GM18526 (cell line): Measurements from ENCODE around the gene VDR.
A peak's percentile ranks its signal among the peaks of the same experiment; 100 is the strongest.

ENCODE experiments used
- POLR2A ChIP-seq: IDR thresholded peaks from 3 replicates; pipeline ENCODE4 v1.6.1; 2011; ENCODE audit not compliant: insufficient read length; ENCODE audit errors: extremely low read depth

VDR gene

DNA sequence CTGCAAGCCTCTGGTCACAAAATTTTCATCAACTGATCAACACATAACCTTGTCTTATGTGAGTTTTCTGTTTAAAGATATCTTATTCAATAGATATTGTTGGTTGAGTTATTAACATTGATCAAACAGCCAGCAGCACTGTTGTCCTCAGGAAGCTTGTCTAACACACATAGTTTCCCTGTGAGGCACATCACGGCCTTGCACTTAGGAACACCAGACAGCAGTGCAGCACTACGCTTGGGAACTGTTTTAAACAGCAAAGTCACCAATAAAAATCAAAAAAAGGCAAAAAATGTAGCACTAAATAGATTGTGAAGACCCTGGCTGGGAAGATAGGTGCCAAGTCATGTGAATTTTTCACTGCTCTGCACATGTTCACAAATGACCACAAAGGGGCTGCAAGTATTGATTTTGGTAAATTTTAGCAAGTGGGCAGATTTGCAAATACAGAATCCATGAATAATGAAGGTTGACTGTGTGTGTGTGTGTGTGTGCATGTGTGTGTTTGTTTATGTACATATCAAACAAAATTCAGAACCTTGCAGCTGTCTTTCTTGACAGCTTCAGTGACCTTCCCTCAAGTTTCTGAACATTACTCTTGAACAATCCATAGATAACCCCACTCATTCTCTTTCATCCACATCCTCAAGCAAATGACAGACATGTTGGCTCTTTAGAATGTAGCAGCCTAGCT, 28.9 kb downstream of the VDR start:
- no peak for TF ChIP-seq POLR2A

- no peak for TF ChIP-seq POLR2A
These were observed 30.5 kb downstream of the VDR start for GRCh38 chr12:47874316-47874715.

DNA sequence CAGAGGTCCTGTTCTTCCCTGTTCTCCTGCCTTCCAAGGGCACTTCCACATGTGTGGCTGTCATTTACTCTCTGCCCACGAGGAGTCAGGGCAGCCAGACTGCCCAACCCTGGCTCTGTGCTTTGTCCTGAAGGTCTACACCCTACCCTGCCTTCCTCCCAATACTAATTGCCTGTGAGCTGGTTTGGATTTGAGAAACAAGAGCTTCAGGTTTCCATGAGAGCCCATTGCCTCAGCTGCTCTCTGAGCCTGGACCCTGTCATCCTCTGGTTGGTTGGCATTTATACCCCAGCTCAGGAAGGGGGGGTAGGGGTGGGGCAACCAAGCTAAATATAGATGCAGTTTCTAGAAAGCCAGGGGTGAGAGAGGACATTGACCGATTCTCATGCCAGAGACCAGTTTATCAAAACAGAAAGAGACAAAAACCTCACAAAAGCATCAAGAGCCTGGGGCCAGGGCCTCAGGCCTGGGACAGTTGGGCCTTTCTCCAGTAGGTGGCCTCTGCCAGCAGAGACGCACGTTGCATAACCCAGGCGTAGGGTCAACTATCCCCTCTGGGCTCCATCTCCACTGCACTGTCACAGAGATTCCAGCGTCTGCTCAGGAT, 34.5 kb downstream of the VDR start:
- TF ChIP-seq POLR2A: peak; percentile 21

- TF ChIP-seq POLR2A: no peak
These were observed 36.2 kb downstream of the VDR start for GRCh38 chr12:47868552-47869031.

- no peak for TF ChIP-seq POLR2A
These were observed 36.8 kb downstream of the VDR start for GRCh38 chr12:47868041-47868440.

- TF ChIP-seq POLR2A: no peak
These were observed 37.3 kb downstream of the VDR start for GRCh38 chr12:47867495-47867941.

DNA sequence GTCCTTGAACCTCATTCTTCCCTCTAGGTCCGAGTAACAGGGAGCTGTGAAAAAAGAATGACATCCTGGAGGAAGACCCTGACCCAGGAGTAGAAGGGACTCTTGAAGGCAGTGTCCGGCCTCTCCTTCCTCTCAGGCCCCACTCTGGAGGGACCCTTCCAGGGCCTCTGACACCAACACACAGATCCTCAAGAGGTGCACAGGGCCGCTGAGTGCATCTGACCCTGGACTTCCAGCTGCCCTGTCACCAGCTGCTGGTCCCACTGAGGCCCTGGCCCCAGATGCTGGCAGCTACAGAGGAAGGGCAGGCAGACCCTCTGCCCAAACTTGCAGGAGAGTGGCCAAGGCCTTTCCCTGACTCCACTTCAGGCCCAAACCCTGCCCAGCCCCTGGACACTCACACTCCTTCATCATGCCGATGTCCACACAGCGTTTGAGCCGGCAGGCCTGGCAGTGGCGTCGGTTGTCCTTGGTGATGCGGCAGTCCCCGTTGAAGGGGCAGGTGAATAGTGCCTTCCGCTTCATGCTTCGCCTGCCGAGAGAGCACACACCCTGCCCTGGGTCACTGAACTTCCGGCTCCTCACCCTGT, 40.1 kb downstream of the VDR start:
- TF ChIP-seq POLR2A: no peak

DNA sequence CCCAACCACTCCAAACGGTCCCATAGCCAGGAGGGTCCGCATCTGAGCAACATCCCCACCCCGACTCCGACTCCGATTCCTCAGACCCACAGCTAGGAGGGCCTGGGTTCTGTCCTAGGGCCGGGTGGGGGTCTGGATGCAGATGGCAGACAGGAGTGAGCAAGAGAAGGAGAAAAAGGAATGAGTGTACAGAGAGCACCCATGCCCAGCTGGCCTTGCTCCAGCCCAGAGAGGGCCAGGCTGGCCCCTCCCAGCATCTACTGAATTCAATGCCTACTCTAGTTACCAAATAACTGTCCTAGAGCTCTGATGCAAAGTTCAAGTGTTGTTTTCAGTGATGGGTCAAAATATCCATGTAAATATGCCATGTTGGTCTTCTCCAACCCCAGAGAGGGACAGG, 40.8 kb downstream of the VDR start:
- no peak for TF ChIP-seq POLR2A

- no peak for TF ChIP-seq POLR2A
These were observed 41.3 kb downstream of the VDR start for GRCh38 chr12:47863467-47863866.

DNA sequence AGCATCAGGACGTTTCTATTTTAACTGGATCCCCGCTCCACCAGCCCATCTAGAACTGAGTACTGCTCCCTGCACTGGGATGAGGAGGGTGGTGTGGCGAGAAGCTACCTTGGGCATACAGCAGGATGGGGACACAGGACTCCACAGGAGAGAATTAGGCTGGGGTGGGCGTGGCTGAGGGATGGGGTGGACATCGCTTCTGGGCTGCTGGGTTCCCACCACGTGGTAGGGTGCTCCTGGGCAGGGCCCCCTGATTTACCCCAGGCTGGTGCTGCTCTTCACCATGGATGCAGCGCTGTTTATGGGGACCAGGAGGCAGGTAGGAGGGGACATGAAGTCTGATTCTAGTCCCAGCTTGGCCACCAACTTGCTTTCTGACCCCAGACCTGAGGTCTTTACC, 41.9 kb downstream of the VDR start:
- no peak for TF ChIP-seq POLR2A

DNA sequence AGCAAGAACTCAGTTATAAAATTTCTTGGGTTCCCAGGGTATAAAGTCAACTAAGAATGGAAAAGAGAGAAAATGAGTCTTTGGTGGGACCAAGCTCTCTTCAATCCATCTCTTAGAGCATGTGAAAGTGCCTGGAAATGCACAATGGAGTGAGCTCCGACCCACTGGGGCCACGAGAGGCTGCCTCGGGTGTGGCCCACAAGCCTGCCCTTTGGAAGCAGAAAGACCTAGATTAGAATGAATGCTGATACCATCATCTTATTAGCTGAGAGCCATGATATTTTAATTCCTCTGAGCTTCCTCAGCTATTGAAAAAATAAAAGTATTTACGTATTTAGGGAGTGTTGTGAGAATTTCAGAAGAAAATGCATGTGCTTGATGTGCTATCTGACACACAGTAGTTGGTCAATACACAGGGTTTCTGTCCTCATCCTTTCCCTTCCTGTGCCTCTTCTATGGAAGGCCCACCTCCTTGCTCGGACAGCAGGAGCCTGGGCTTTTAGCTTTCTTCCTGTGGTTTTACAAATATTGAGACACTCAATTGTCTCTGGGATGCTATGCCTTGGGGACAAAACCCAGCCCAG, 42.5 kb downstream of the VDR start:
- TF ChIP-seq POLR2A: no peak

- no peak for TF ChIP-seq POLR2A
These were observed 43.9 kb downstream of the VDR start for GRCh38 chr12:47860873-47861272.

- no peak for TF ChIP-seq POLR2A
These were observed 44.4 kb downstream of the VDR start for GRCh38 chr12:47860279-47860841.

- no peak for TF ChIP-seq POLR2A
These were observed 46.1 kb downstream of the VDR start for GRCh38 chr12:47858511-47859266.
